Measurements from ENCODE around the gene PGP. TPM values are rescaled to one million over a fixed set of nuclear protein-coding genes. Genes with fewer than 3 reads are reported as not detected.

Gene PGP
- total and polyA plus RNA-seq, 2 of the 4 experiments (the other 2 are of a cell fraction), result 4.1 to 9.4 TPM

- H2AK5ac ChIP-seq (ENCODE audit: low read depth, low read length), result no peak overlapping the region
- no peak for ATAC-seq (ENCODE audit: low read depth)
- H3K27ac ChIP-seq (ENCODE audit: insufficient read depth, low read length), result no peak overlapping the region
- H3K56ac ChIP-seq (ENCODE audit: extremely low read depth, insufficient read depth, low read length), result no peak overlapping the region
- no peaks in the 10 kb centered on the region for H3K9me3 ChIP-seq (ENCODE audit: control insufficient read depth, insufficient read depth, low read length)
- intact Hi-C loops (cut with micrococcal nuclease), result no loop called here
- no peak overlapping the region for H2BK5ac ChIP-seq (ENCODE audit: low read depth, low read length, poor library complexity, severe bottlenecking)
- POLR2A ChIA-PET (ENCODE audit: unreplicated experiment), result no interaction called here
- H3K4ac ChIP-seq (ENCODE audit: low read depth, low read length), result no peak overlapping the region
- no TSS peak for BruUV-seq (replicated peaks)
- peaks cover 2 to 37% of the 10 kb centered on the region in 2 experiments; a peak in 3 of 4 replicates for H3K79me1 ChIP-seq (ENCODE audit: low read depth in 1 of 2, low read length in 2 of 2)
- H2BK20ac ChIP-seq (ENCODE audit: low read depth, low read length), result no peak overlapping the region
- H2AK9ac ChIP-seq (replicated peaks; ENCODE audit: low read depth, low read length, poor library complexity), result no peak overlapping the region
- H4K8ac ChIP-seq (ENCODE audit: low read depth in 2 of 2, low read length in 2 of 2), result no peak overlapping the region
- H4K5ac ChIP-seq (ENCODE audit: low read depth, low read length), result no peak overlapping the region
- CTCF ChIA-PET, result no interaction called here
- no peak overlapping the region for H3K23ac ChIP-seq (ENCODE audit: low read depth, low read length)
- no peak overlapping the region for H2AFZ ChIP-seq (replicated peaks; ENCODE audit: low read length, poor library complexity)
- no peak overlapping the region for H4K91ac ChIP-seq (ENCODE audit: insufficient read depth, low read depth, low read length)
- peaks cover 9% of the 10 kb centered on the region for H3K4me1 ChIP-seq (ENCODE audit: control insufficient read depth, insufficient read depth, low read length)
- no peak for DNase-seq
- no peak overlapping the region for H3K14ac ChIP-seq (replicated peaks; ENCODE audit: low read depth, low read length)
- H3K9me1 ChIP-seq (ENCODE audit: insufficient read depth, low read length), result peaks cover 14% of the 10 kb centered on the region; the same call in 1 of the 2 replicates
- H2BK15ac ChIP-seq (ENCODE audit: low read depth, low read length), result no peak overlapping the region
- 98% methylated on average over 7 of the region's 23 CpGs; no CpG with 5 or more reads in 1 of the 2 experiments for WGBS, 2 experiments (ENCODE audit: extremely low coverage in 2 of 2, insufficient read length in 1 of 2)
- H3K4me3 ChIP-seq (ENCODE audit: insufficient read depth, low read depth, low read length), result no peak overlapping the region
- no peak overlapping the region for H3K4me2 ChIP-seq (ENCODE audit: low read depth, low read length)
- H3K27me3 ChIP-seq (ENCODE audit: control insufficient read depth, insufficient read depth, low read length), result no peaks in the 10 kb centered on the region
- in situ Hi-C loops (cut with MboI; ENCODE audit: low sequenced_read_pairs), result no loop called here
- no peak overlapping the region for H3K18ac ChIP-seq (ENCODE audit: low read depth, low read length)
- TF ChIP-seq BHLHE40 (IDR thresholded peaks at IDR 0.05; ENCODE audit: low read depth, low read length) (no peak), MAFK (IDR thresholded peaks at IDR 0.05; ENCODE audit: low read depth, low read length) (no peak), MAZ (IDR thresholded peaks at IDR 0.05; ENCODE audit: borderline replicate concordance, low read depth, low read length) (no peak), CEBPB (IDR thresholded peaks at IDR 0.05; ENCODE audit: low read depth, low read length) (no peak), RAD21 (IDR thresholded peaks at IDR 0.05; ENCODE audit: low read length) (no peak), MXI1 (IDR thresholded peaks at IDR 0.05; ENCODE audit: borderline replicate concordance, low read depth, low read length) (no peak), RFX5 (IDR thresholded peaks at IDR 0.05; ENCODE audit: low read depth, low read length) (no peak), POLR2A (IDR thresholded peaks at IDR 0.05; ENCODE audit: low read depth, low read length) (no peak), CHD1 (IDR thresholded peaks at IDR 0.05; ENCODE audit: low read depth, low read length) (no peak), FOS (IDR thresholded peaks at IDR 0.05; ENCODE audit: low read depth, low read length) (no peak), CTCF (conservative IDR thresholded peaks at IDR 0.05; ENCODE audit: low read depth, low read length) (no peak), RCOR1 (IDR thresholded peaks at IDR 0.05; ENCODE audit: insufficient replicate concordance, low read length) (no peak), NFE2L2 (IDR thresholded peaks at IDR 0.05; ENCODE audit: low read depth, low read length) (no peak), SMC3 (IDR thresholded peaks at IDR 0.05; ENCODE audit: low read depth, low read length) (no peak)
- TF ChIP-seq, protein P1, sequence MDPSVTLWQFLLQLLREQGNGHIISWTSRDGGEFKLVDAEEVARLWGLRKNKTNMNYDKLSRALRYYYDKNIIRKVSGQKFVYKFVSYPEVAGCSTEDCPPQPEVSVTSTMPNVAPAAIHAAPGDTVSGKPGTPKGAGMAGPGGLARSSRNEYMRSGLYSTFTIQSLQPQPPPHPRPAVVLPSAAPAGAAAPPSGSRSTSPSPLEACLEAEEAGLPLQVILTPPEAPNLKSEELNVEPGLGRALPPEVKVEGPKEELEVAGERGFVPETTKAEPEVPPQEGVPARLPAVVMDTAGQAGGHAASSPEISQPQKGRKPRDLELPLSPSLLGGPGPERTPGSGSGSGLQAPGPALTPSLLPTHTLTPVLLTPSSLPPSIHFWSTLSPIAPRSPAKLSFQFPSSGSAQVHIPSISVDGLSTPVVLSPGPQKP (IDR thresholded peaks at IDR 0.05; ENCODE audit: borderline replicate concordance, low read depth, low read length), result no peak
- TF ChIP-seq, protein P2, sequence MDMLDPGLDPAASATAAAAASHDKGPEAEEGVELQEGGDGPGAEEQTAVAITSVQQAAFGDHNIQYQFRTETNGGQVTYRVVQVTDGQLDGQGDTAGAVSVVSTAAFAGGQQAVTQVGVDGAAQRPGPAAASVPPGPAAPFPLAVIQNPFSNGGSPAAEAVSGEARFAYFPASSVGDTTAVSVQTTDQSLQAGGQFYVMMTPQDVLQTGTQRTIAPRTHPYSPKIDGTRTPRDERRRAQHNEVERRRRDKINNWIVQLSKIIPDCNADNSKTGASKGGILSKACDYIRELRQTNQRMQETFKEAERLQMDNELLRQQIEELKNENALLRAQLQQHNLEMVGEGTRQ (IDR thresholded peaks at IDR 0.05; ENCODE audit: low read depth, low read length), result no peak
- H4K20me1 ChIP-seq (ENCODE audit: insufficient read depth, low read length), result peaks cover 24% of the 10 kb centered on the region
- H3K9ac ChIP-seq (ENCODE audit: low read depth, low read length), result no peak overlapping the region
- peaks cover 50% of the 10 kb centered on the region for H3K36me3 ChIP-seq (ENCODE audit: control insufficient read depth, insufficient read depth, low read length)
- no peak overlapping the region for H2BK120ac ChIP-seq (ENCODE audit: low read depth, low read length)
- dilution Hi-C loops (cut with HindIII; ENCODE audit: low sequenced_read_pairs, unreplicated experiment), result no loop called here
Measured at GRCh38 chr16:2229632-2230250, 15.1 kb upstream of the PGP start.
